HL-60 (cell line): ENCODE data around the gene LIN7A.

ENCODE experiments used
- CTCF ChIP-seq: IDR thresholded peaks from one replicate; pipeline ENCODE4 v1.5.1; 2011; ENCODE audit warnings: low read length, control low read depth, inconsistent platforms; ENCODE audit not compliant: insufficient read depth
- GABPA ChIP-seq: IDR thresholded peaks from 2 replicates; pipeline ENCODE4 v1.6.1; 2012; ENCODE audit warnings: low read depth
- POLR2AphosphoS5 ChIP-seq: IDR thresholded peaks from 2 replicates; pipeline ENCODE4 v1.6.1; 2012; ENCODE audit warnings: low read depth
- REST ChIP-seq: IDR thresholded peaks from 2 replicates; pipeline ENCODE4 v1.6.1; 2012; ENCODE audit warnings: low read depth; ENCODE audit not compliant: insufficient replicate concordance
- SPI1 ChIP-seq: IDR thresholded peaks from 2 replicates; pipeline ENCODE4 v1.6.1; 2012; ENCODE audit warnings: low read depth, mild to moderate bottlenecking, borderline replicate concordance

GRCh38 chr12:80807640-80808288, 130.0 kb downstream of the LIN7A start:
- TF ChIP-seq GABPA, result no peak
- no peak for TF ChIP-seq CTCF
- TF ChIP-seq POLR2AphosphoS5, result no peak
- no peak for TF ChIP-seq REST
- no peak for TF ChIP-seq SPI1
